MM.1S (cell line): ENCODE results near the gene POLR2E.
A peak's percentile ranks its signal among the peaks of the same experiment; 100 is the strongest.

Source experiments
- DNase-seq: peaks from one replicate; pipeline ENCODE4 v3.0.0-alpha.2; 2015
- H2AFZ ChIP-seq: fragments of 300-600 bp; sonication (generic); 2 replicates; pipeline ENCODE4 v1.6.0; 2016; ENCODE audit warnings: antibody characterized with exemption, low read length
- H3F3A ChIP-seq: fragments of 300-600 bp; sonication (generic); 2 replicates; pipeline ENCODE4 v1.6.1; 2016; ENCODE audit warnings: mild to moderate bottlenecking, antibody characterized with exemption, low read length, moderate library complexity, mixed read lengths; ENCODE audit not compliant: insufficient read depth
- H3K27ac ChIP-seq: fragments of 300-600 bp; sonication (generic); 2 replicates; pipeline ENCODE4 v1.5.1; 2016; ENCODE audit warnings: mild to moderate bottlenecking, low read length
- H3K27me3 ChIP-seq: fragments of 300-600 bp; sonication (generic); replicated peaks from 2 replicates; pipeline ENCODE4 v1.6.0; 2016; ENCODE audit warnings: low read length; ENCODE audit not compliant: insufficient read depth
- H3K36me3 ChIP-seq: fragments of 300-600 bp; sonication (generic); replicated peaks from 2 replicates; pipeline ENCODE4 v1.6.1; 2016; ENCODE audit warnings: mild to moderate bottlenecking, low read length, mixed read lengths; ENCODE audit not compliant: insufficient read depth
- H3K4me1 ChIP-seq: fragments of 300-600 bp; sonication (generic); 2 replicates; pipeline ENCODE4 v1.6.1; 2016; ENCODE audit warnings: low read length, mixed read lengths
- H3K4me2 ChIP-seq: fragments of 300-600 bp; sonication (generic); 2 replicates; pipeline ENCODE4 v1.6.0; 2016; ENCODE audit warnings: low read depth, low read length
- H3K4me3 ChIP-seq: fragments of 300-600 bp; sonication (generic); 2 replicates; pipeline ENCODE4 v1.5.1; 2016; ENCODE audit warnings: low read length, mixed read lengths
- H3K79me2 ChIP-seq: fragments of 300-600 bp; sonication (generic); 2 replicates; pipeline ENCODE4 v1.6.1; 2016; ENCODE audit warnings: mixed run types, low read length, mixed read lengths
- H3K9ac ChIP-seq: fragments of 300-600 bp; sonication (generic); 2 replicates; pipeline ENCODE4 v1.6.1; 2016; ENCODE audit warnings: low read length, mixed read lengths
- H3K9me2 ChIP-seq: fragments of 300-600 bp; sonication (generic); replicated peaks from 2 replicates; pipeline ENCODE4 v1.6.1; 2016; ENCODE audit warnings: mild to moderate bottlenecking, low read length, mixed read lengths; ENCODE audit not compliant: insufficient read depth
- H3K9me3 ChIP-seq: fragments of 300-600 bp; sonication (generic); replicated peaks from 2 replicates; pipeline ENCODE4 v1.6.1; 2016; ENCODE audit warnings: mild to moderate bottlenecking, low read length, mixed read lengths; ENCODE audit not compliant: insufficient read depth
- H4K20me1 ChIP-seq: fragments of 300-600 bp; sonication (generic); 2 replicates; pipeline ENCODE4 v1.6.1; 2016; ENCODE audit warnings: mild to moderate bottlenecking, low read length, moderate library complexity, mixed read lengths; ENCODE audit not compliant: insufficient read depth
- EZH2 ChIP-seq: fragments of 300-600 bp; sonication (generic); optimal IDR thresholded peaks from 2 replicates; pipeline ENCODE3; 2017; ENCODE audit warnings: low read depth, mild to moderate bottlenecking, antibody characterized with exemption, low read length, mixed read lengths
- EZH2phosphoT487 ChIP-seq: fragments of 300-600 bp; sonication (generic); IDR thresholded peaks from 2 replicates; pipeline ENCODE4 v1.6.1; 2018; ENCODE audit warnings: antibody characterized with exemption, low read length
- TF ChIP-seq, protein P1 (sequence below): fragments of 300-600 bp; sonication (generic); IDR thresholded peaks from 2 replicates; pipeline ENCODE4 v1.5.1; 2016; ENCODE audit warnings: antibody characterized with exemption, low read length, mixed read lengths

POLR2E gene

DNA sequence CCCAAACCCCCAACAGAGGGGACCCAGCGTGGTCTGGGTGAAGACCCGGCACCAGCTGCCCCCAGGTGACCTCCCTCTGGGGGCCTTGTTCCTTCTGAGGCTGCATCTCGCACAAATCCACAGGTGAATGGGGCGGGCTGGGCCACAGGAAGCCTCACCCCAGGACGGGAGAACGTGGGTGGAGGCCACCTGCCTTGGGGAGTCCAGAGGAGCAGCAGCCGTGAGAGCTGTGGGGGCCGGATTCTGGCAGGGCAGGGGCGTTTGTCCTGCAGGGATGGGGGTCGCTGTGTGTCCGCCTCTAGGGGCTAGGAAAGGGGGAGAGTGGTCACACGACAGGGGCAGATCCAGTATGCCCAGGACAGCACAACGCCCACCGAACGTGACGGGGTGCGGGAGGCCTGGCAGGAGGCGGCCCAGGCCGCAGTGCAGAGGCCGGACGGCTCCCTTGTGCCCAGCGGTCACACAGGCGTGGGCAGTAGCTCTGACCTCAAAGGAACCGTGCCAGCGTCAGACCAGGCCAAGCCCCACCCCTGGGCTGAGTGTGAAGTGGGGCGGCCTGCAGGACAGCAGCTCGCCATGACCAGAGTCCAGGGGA is 6.7 kb downstream of the POLR2E start:
- no peak overlapping the region for H2AFZ ChIP-seq
- peaks cover 43% of the 10 kb centered on the region for H3F3A ChIP-seq
- no peak for DNase-seq
- H3K27me3 ChIP-seq: no peaks in the 10 kb centered on the region
- H3K9me2 ChIP-seq: no peaks in the 10 kb centered on the region
- peak overlapping the region; percentile 53; the same call in 1 of the 2 replicates for H3K27ac ChIP-seq
- H3K4me3 ChIP-seq: no peak overlapping the region
- H3K79me2 ChIP-seq: peaks cover 36% of the 10 kb centered on the region
- no peak overlapping the region for H3K4me2 ChIP-seq
- 0 out of 2 replicates have a peak, but pooled peaks cover 3% of the 10 kb centered on the region for H4K20me1 ChIP-seq
- no peak for TF ChIP-seq EZH2
- TF ChIP-seq EZH2phosphoT487: no peak
- TF ChIP-seq, protein P1, sequence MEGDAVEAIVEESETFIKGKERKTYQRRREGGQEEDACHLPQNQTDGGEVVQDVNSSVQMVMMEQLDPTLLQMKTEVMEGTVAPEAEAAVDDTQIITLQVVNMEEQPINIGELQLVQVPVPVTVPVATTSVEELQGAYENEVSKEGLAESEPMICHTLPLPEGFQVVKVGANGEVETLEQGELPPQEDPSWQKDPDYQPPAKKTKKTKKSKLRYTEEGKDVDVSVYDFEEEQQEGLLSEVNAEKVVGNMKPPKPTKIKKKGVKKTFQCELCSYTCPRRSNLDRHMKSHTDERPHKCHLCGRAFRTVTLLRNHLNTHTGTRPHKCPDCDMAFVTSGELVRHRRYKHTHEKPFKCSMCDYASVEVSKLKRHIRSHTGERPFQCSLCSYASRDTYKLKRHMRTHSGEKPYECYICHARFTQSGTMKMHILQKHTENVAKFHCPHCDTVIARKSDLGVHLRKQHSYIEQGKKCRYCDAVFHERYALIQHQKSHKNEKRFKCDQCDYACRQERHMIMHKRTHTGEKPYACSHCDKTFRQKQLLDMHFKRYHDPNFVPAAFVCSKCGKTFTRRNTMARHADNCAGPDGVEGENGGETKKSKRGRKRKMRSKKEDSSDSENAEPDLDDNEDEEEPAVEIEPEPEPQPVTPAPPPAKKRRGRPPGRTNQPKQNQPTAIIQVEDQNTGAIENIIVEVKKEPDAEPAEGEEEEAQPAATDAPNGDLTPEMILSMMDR: no peak
- no peaks in the 10 kb centered on the region for H3K9me3 ChIP-seq
- H3K9ac ChIP-seq: no peak overlapping the region
- peaks cover 7% of the 10 kb centered on the region; the same call in 1 of the 2 replicates for H3K4me1 ChIP-seq
- H3K36me3 ChIP-seq: peaks cover 14% of the 10 kb centered on the region; the same call in 1 of the 2 replicates

DNA sequence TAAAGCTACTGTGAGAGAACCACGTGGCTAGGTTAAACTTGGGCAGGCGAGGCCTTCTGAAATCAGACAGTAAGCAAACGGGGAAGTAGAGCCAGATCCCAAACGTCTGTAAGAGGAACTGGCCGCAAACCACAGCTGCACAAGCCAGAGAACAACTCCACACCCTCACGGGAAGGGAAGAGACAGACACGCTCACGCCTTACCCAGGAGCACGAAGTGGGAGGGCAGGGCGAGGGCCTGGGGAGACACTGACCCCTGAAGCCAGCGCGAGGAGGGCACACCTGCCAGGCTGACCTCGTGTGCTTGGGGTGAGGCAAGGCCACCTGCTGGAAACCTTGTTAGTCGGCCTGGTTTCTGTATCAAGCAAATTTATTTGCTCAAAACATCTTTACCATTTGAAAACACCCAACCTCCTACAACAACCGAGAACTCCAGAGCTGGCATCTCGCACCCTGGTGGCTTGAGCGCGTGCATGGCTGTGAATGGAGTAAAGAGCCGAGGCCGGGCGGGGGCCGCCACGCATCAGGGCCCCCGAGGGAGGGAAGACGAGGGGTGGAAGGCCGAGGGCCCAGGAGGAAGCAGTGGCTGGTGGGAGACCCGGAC is 7.3 kb downstream of the POLR2E start:
- Histone ChIP-seq H3K9me2 (no peaks in the 10 kb centered on the region), H3K4me2 (no peak overlapping the region), H3K36me3 (peaks cover 18% of the 10 kb centered on the region), H2AFZ (no peak overlapping the region), H3F3A (peaks cover 48% of the 10 kb centered on the region), H3K27ac (peak overlapping the region; percentile 53; the same call in 1 of the 2 replicates), H3K79me2 (peaks cover 33% of the 10 kb centered on the region), H3K27me3 (no peaks in the 10 kb centered on the region), H3K4me1 (peaks cover 6% of the 10 kb centered on the region; the same call in 1 of the 2 replicates), H4K20me1 (0 out of 2 replicates have a peak, but pooled peaks cover 7% of the 10 kb centered on the region), H3K4me3 (no peak overlapping the region), H3K9ac (no peak overlapping the region), H3K9me3 (no peaks in the 10 kb centered on the region)
- peak; percentile 53 for DNase-seq
- TF ChIP-seq EZH2 (no peak), EZH2phosphoT487 (no peak)
- TF ChIP-seq, protein P1: peak; percentile 41

DNA sequence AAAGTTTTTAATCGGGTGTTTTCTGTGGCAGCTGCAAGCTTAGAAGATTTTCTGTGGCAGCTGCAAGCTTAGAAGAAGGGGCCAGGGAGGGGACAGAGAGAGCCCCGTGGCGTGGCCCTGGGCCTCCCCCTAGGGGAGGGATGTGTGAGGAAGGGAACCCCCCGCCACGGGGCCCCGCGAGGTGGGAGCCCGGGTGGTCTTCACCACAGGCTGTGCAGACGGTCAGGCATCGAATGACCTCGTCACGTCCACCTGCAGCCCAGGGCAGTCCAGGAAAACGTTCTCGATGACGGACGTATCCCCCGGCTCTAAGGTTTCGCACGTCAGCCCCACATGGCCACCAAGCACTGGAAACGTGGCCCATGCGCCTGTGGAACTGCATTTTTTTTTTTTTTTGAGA is 8.6 kb downstream of the POLR2E start:
- no peak overlapping the region for H3K4me2 ChIP-seq
- H3F3A ChIP-seq: peaks cover 50% of the 10 kb centered on the region
- no peak overlapping the region for H3K27ac ChIP-seq
- H3K9me2 ChIP-seq: no peaks in the 10 kb centered on the region
- no peak overlapping the region for H3K9ac ChIP-seq
- no peaks in the 10 kb centered on the region for H3K27me3 ChIP-seq
- H3K36me3 ChIP-seq: peaks cover 20% of the 10 kb centered on the region
- DNase-seq: no peak
- H4K20me1 ChIP-seq: 0 out of 2 replicates have a peak, but pooled peaks cover 7% of the 10 kb centered on the region
- H3K79me2 ChIP-seq: peaks cover 32% of the 10 kb centered on the region
- TF ChIP-seq, protein P1: no peak
- TF ChIP-seq EZH2phosphoT487: no peak
- TF ChIP-seq EZH2: no peak
- H3K4me1 ChIP-seq: peaks cover 6% of the 10 kb centered on the region; the same call in 1 of the 2 replicates
- H2AFZ ChIP-seq: no peak overlapping the region
- no peak overlapping the region for H3K4me3 ChIP-seq
- H3K9me3 ChIP-seq: no peaks in the 10 kb centered on the region
